ENCODE measurements around the gene HAAO. TPM values are rescaled to one million over a fixed set of nuclear protein-coding genes. Genes with fewer than 3 reads are reported as not detected.

The HAAO gene
- total and polyA plus RNA-seq, 2 of the 8 experiments (the other 6 are each of a cell fraction or from before 2014, with no cell fraction given): 2.5 to 7.0 TPM

DNA sequence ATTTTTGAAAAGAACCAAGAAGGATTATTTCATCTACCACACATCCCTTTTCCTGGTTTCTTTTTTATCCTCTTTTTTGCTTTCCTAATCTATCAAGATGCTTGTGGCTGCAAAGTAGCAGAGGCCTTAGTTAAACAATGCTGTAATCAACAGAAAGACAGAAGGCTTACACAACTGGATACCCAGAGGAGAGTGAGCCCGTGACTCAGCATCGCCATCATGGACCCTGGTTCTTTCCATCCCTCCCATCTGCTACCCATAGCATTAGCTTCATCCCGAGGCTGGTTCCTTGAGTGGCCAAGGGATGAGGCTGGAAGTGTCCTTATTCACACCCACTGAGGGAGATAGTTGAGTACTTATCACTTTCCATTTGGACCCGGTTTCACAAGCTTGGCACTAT lies 7.5 kb upstream of the HAAO start:
- Histone ChIP-seq H3K9me3 (ENCODE audit: insufficient read depth in 2 of 2, low read depth in 1 of 2, low read length in 1 of 2) (no peaks in the 10 kb centered on the region), H3K4me2 (ENCODE audit: insufficient read depth in 1 of 2, low read depth in 2 of 2, low read length in 2 of 2) (no peak overlapping the region), H2BK5ac (ENCODE audit: low read depth, low read length) (no peak overlapping the region), H4K5ac (ENCODE audit: insufficient read length, low read depth, low read length) (no peak overlapping the region), H2BK20ac (ENCODE audit: low read length) (no peak overlapping the region), H3K56ac (replicated peaks; ENCODE audit: insufficient read length, low read depth, low read length) (no peak overlapping the region), H2BK12ac (ENCODE audit: low read depth, low read length) (no peak overlapping the region), H2AK5ac (ENCODE audit: low read depth, low read length) (no peak overlapping the region), H3K18ac (ENCODE audit: extremely low read depth, low read length) (no peak overlapping the region), H3K27me3 (replicated peaks in 1 of 4; ENCODE audit: control insufficient read depth in 3 of 4, extremely low read depth in 1 of 4, insufficient read depth in 3 of 4, low read length in 3 of 4) (no peaks in the 10 kb centered on the region), H3K27ac (ENCODE audit: low read depth, low read length) (no peak overlapping the region), H2BK120ac (replicated peaks; ENCODE audit: low read depth, low read length) (no peak overlapping the region), H3K36me3 (ENCODE audit: control insufficient read depth in 2 of 4, insufficient read depth in 4 of 4, low read length in 3 of 4) (no peaks in the 10 kb centered on the region), H3K79me2 (ENCODE audit: control insufficient read depth in 1 of 2, insufficient read depth in 2 of 2, low read length in 2 of 2) (no peaks in the 10 kb centered on the region), H4K91ac (replicated peaks; ENCODE audit: insufficient read length, low read length) (no peak overlapping the region), H3K9ac (replicated peaks in 1 of 4; ENCODE audit: extremely low read depth in 1 of 4, low read depth in 3 of 4, low read length in 3 of 4) (no peak overlapping the region), H3K79me1 (ENCODE audit: low read depth, low read length) (no peaks in the 10 kb centered on the region), H4K8ac (ENCODE audit: extremely low read depth, insufficient read depth, low read length) (no peak overlapping the region), H3K4me3 (ENCODE audit: extremely low read depth in 1 of 4, insufficient read depth in 2 of 4, low read depth in 3 of 4, low read length in 4 of 4) (no peak overlapping the region), H2AFZ (ENCODE audit: low read length) (no peak overlapping the region), H3K23ac (ENCODE audit: insufficient read length) (no peak overlapping the region), H3K4ac (replicated peaks; ENCODE audit: insufficient read length, low read depth, low read length) (no peak overlapping the region), H3K4me1 (replicated peaks in 1 of 4; ENCODE audit: control insufficient read depth in 3 of 4, insufficient read depth in 4 of 4, low read length in 3 of 4) (no peaks in the 10 kb centered on the region), H3K23me2 (ENCODE audit: low read depth, low read length) (no peaks in the 10 kb centered on the region), H3K14ac (ENCODE audit: insufficient read length) (no peak overlapping the region), H4K20me1 (replicated peaks in 1 of 2; ENCODE audit: control insufficient read depth in 1 of 2, insufficient read depth in 2 of 2, low read length in 2 of 2) (no peaks in the 10 kb centered on the region), H2BK15ac (ENCODE audit: low read length) (no peak overlapping the region)
- ChIA-PET CTCF (ENCODE audit: partially characterized antibody) (interaction anchor here (0.5 to 1.9 kb wide), 6 partner anchors 9 to 686 kb away, joined by 3 to 16 read pairs (median 4); no protein-coding TSS in a partner anchor), POLR2A (ENCODE audit: partially characterized antibody) (interaction anchor here (3.3 kb wide), 1 partner anchor 10 kb away, joined by 21 read pairs; no protein-coding TSS in a partner anchor)
- 83% methylated on average over 4 of the region's 4 CpGs; no CpG with 5 or more reads in 1 of the 2 experiments for WGBS, 2 experiments (ENCODE audit: extremely low coverage in 1 of 2, insufficient coverage in 1 of 2, insufficient read length in 1 of 2, insufficient replicate concordance in 2 of 2, low coverage in 1 of 2, low lambda C conversion rate in 2 of 2, missing lambda C conversion rate in 1 of 2)
- FAIRE-seq (no peak), DNase-seq (ENCODE audit: low read depth in 1 of 2, low spot score in 2 of 2) (no peak)
- no peak for TF ChIP-seq CHD1 (IDR thresholded peaks at IDR 0.05; ENCODE audit: low read depth, low read length)
- TF ChIP-seq SIN3A (conservative IDR thresholded peaks at IDR 0.05 in 1 of 2, IDR thresholded peaks at IDR 0.05 in 1 of 2; ENCODE audit: low read depth in 1 of 2, low read length in 2 of 2): no peak
- no peak for TF ChIP-seq HDAC2 (IDR thresholded peaks at IDR 0.05; ENCODE audit: borderline replicate concordance in 1 of 2, low read depth in 2 of 2, low read length in 2 of 2)
- no peak for TF ChIP-seq CREB1 (IDR thresholded peaks at IDR 0.05)
- TF ChIP-seq CBX8 (IDR thresholded peaks at IDR 0.05; ENCODE audit: borderline replicate concordance, low read depth, low read length): no peak
- TF ChIP-seq SIRT6 (IDR thresholded peaks at IDR 0.05; ENCODE audit: low read length): no peak
- TF ChIP-seq TBP (IDR thresholded peaks at IDR 0.05; ENCODE audit: low read depth, low read length): no peak
- TF ChIP-seq FOSL1 (IDR thresholded peaks at IDR 0.05; ENCODE audit: insufficient read depth, low read depth, low read length): no peak
- TF ChIP-seq, protein P1, sequence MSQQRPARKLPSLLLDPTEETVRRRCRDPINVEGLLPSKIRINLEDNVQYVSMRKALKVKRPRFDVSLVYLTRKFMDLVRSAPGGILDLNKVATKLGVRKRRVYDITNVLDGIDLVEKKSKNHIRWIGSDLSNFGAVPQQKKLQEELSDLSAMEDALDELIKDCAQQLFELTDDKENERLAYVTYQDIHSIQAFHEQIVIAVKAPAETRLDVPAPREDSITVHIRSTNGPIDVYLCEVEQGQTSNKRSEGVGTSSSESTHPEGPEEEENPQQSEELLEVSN (IDR thresholded peaks at IDR 0.05): no peak
- TF ChIP-seq, protein P2, sequence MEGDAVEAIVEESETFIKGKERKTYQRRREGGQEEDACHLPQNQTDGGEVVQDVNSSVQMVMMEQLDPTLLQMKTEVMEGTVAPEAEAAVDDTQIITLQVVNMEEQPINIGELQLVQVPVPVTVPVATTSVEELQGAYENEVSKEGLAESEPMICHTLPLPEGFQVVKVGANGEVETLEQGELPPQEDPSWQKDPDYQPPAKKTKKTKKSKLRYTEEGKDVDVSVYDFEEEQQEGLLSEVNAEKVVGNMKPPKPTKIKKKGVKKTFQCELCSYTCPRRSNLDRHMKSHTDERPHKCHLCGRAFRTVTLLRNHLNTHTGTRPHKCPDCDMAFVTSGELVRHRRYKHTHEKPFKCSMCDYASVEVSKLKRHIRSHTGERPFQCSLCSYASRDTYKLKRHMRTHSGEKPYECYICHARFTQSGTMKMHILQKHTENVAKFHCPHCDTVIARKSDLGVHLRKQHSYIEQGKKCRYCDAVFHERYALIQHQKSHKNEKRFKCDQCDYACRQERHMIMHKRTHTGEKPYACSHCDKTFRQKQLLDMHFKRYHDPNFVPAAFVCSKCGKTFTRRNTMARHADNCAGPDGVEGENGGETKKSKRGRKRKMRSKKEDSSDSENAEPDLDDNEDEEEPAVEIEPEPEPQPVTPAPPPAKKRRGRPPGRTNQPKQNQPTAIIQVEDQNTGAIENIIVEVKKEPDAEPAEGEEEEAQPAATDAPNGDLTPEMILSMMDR (IDR thresholded peaks at IDR 0.05; ENCODE audit: control extremely low read depth in 1 of 3, insufficient read depth in 1 of 3, low read depth in 1 of 3, low read length in 3 of 3): no peak
- no peak for TF ChIP-seq RXRA (IDR thresholded peaks at IDR 0.05; ENCODE audit: insufficient read depth, low read depth, low read length)

All from H1 (cell line).